ENCODE data around the gene IFIT1B.
A peak's percentile ranks its signal among the peaks of the same experiment; 100 is the strongest.
"Not testable (repeated sequence)": the region's sequence is repeated elsewhere in the genome, so short reads cannot be mapped to it uniquely, and the experiment has no call there.

Gene IFIT1B

GRCh38 chr10:89384474-89385340 lies 6.9 kb downstream of the IFIT1B start:
- DNase-seq, result peak; percentile 83 to 86

DNA sequence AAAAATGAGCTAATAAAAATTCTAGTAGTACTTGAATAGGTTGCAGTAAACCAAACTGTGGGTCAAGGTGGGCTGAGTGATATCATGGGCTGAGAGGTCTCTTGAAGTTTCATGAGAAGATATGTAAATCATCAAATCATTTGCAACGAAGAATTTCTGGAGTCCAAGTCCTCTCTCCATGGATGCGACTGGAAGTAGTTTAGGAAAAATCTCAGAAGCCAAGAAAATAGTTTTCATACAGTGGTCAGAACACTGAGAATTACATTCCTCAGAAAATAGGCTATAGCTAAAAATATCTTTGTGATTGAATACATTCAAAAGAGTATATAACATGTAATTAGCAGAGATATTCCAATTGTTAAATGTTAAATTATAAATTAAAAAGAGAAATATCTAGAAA lies 10.9 kb downstream of the IFIT1B start:
- DNase-seq, result no peak

DNA sequence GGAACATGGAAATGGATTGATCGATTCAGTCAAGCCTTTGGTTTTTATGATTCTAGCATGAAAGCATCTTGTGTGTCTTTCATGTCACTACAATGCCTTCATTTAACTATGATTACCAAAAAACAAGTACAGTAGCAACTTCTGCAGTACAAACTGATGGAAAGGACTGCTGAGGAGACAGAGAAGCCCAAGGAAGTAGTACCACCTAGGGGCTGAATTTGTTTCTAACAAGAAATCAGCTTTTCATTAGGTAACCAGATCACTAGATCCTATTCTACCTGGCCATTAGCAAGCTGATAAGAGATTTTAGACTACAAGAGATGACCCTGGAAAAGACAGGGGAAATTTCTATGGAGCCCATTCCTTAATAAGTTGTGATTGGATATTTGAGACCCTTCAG lies 11.4 kb downstream of the IFIT1B start:
- peak; percentile 22 to 27 for DNase-seq

DNA sequence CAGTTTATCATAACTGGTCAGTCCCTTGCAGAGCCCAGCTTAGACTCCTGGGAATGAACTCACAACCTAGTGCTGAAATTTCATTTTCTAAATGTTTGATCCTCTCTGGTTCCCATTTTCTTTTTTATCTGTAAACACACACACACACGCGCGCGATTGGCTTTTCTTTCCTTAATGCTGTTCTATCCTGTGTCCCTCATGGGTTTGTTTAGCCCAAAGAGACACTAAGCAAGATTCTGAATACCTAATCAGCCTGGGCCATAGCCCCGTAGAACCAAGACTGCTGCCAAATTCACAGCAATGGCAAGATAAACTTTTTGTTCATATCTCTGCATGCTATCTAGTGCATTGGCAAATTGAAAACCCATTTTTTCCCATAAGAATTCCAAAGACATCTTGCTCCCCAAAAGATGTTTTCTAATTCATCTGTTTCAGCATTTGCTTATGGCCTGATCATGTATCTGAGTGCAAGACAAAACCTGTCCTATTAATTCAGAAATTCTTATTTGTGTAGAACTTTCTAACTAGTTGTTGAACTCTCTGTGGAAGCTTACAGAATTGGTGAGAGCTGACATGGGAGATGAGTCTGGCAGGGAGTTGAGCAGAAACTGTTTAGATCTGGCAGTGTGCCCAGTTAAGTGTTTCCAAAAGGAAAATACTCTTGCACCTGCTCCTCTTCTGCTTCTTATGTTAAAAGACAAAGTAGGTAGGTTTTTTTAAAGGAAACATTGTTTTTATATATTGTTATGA lies 12.8 kb downstream of the IFIT1B start:
- DNase-seq, result no peak

- DNase-seq, result not testable (repeated sequence)
Measured at GRCh38 chr10:89391226-89391576, 13.3 kb downstream of the IFIT1B start.

DNA sequence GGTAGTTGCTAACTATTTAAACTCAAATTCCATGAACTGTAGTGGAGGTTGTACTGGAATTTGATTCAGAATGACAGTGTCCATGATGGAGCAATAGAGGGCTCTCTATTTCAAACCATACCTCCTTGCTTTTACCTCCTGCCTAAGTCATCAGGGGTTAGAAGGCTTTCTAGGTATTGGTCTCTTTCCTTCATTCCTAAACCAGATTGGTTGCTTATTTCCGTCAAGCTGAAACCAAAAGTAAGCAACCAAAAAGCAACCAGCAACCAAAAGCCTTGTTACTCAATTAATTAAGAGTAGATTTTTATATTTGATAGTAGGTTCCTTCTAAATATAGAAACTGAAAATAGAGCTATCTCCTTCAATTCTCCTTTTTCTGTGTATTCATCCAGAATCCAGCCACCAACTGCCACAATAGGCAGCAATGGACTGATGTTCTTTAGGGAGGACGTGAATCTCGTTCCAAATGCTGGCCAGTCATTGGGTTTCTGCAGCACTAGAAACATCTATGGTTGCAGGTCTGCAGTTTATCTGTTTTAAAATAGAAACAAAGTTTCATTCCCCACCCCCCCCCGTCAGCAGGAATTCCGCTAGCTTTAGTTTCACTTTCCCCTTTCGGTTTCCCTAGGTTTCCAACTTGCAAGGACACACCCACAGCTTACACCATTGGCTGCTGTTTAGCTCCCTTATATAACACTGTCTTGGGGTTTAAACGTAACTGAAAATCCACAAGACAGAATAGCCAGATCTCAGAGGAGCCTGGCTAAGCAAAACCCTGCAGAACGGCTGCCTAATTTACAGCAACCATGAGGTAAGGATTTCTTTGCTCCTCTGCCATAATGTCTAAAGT lies 14.3 kb downstream of the IFIT1B start, which contains the start of gene IFIT1:
Gene IFIT1, plus strand, starts transcription at position 717 of the 850 bp plus-strand sequence. Its CDS starts 90 bp downstream, at position 807.
- peak; percentile 74 to 80 for DNase-seq

- DNase-seq, result peak; percentile 57 to 61
Measured at GRCh38 chr10:89392974-89393373, 15.1 kb downstream of the IFIT1B start.

- no peak for DNase-seq
Measured at GRCh38 chr10:89393898-89394297, 16.0 kb downstream of the IFIT1B start.

DNA sequence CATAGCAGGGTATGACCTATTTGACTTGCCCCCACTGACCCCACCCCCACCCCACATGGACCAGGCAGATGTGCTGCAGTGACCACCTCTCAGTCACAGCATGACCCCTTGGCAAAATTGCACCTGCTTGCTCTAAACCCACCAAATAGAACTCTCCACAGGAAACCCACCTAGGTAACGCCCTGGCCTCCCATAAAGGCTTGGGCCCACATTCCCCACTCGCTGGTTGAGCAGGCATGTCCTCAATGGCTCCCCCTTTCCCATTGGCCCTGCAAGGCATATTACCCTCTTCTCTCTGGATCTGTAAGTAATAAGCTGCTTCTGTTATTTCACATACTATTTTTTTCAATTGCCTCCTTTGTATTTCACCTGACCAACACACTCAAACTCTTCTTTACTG lies 17.3 kb downstream of the IFIT1B start:
- DNase-seq, result no peak

DNA sequence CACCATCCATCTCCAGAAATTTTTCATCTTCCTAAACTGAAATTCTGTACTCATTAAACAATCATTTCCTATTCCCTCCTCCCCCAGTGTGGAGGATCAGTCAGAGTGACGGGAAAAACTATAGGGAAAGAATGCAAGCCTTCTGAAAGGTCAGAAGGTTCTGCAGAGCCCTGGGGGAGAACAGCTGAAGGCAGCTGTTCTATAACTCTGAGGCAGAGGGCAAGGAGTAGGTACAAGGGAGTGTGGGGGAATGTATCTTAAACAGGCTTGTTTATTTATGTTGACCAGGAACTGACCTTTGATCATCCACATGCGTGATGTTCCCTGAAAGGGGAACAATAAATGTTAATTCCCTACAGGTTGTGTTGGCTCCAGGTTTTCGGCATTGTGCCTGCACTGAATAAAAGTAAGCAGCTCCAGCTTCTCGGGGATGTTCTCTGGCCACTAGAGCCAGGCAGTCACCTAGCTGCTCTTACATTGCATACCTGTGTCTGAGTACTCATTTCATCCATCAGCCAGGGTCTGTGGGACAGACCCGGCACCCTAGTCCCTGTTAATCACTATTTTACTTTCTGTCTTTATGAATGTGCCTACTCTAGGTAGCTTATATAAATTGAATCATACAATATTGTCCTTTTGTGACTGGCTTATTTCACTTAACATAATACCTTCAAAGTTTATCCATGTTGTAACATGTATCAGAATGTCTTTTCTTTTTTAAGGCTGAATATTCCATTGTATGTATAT lies 20.3 kb downstream of the IFIT1B start:
- no peak for DNase-seq

- DNase-seq, result peak; percentile 18
Measured at GRCh38 chr10:89399956-89400355, 22.1 kb downstream of the IFIT1B start.

DNA sequence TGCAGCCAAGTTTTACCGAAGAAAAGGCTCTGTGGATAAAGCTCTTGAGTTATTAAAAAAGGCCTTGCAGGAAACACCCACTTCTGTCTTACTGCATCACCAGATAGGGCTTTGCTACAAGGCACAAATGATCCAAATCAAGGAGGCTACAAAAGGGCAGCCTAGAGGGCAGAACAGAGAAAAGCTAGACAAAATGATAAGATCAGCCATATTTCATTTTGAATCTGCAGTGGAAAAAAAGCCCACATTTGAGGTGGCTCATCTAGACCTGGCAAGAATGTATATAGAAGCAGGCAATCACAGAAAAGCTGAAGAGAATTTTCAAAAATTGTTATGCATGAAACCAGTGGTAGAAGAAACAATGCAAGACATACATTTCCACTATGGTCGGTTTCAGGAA lies 25.2 kb downstream of the IFIT1B start:
- no peak for DNase-seq

DNA sequence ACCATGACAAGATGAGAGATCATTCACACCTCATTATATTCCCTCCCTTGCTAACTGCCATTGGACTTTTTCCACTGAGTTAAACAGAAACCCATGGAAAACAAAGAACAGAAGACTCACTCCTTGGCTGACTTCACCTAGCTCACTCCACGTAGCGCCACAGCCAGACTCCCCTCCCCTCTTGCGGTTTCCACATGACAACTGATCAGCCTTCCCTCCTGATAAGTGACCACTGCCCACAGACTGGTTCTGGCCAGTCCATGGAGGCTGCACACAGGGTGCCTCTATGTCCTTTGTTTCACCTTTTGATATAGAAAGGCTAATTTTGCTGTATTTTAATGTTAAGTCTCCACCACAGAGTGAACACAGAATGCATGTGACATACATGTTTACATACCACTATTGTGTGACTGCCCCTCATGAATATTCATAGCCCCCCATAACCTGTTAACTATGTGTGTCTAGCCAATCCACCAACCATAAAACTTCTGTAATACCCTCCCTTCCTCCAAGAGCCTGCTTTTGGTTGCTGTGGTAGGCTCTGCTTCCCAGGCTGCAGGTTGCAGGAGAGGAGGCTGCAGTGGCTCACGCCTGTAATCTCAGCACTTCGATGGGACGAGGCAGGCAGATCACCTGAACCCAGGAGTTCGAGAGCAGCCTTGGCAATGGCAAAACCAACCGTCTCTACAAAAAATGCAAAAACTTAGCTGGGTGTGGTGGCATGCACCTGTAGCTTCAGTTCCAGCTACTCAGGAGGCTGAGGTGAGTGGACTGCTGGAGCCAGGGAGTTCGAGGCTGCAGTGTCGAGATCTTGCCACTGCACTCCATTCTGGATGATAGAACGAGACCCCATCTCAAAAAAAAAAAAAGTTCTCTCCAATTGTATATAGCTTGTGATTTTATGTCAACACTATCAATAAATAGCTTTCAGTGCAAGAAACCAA lies 26.5 kb downstream of the IFIT1B start:
- no peak for DNase-seq

- DNase-seq, result not testable (repeated sequence)
Measured at GRCh38 chr10:89406178-89406577, 28.3 kb downstream of the IFIT1B start.

DNA sequence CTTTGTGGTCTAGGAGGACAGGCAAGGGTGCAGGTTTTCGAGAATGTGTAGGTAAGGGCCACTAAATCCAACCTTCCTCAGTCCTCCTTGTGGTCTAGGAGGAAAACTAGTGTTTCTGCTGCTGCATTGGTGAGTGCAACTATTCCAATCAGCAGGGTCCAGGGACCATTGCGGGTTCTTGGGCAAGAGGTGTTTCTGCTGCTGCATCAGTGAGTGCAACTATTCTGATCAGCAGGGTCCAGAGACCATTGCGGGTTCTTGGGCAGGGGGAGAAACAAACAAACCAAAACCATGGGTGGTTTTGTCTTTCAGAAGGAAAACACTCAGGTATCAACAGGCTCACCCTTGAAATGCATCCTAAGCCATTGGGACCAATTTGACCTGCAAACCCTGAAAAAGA lies 29.9 kb downstream of the IFIT1B start:
- not testable (repeated sequence) for DNase-seq

GRCh38 chr10:89409282-89409681 lies 31.4 kb downstream of the IFIT1B start:
- not testable (repeated sequence) for DNase-seq

- not testable (repeated sequence) for DNase-seq
Measured at GRCh38 chr10:89410551-89410950, 32.7 kb downstream of the IFIT1B start.

DNA sequence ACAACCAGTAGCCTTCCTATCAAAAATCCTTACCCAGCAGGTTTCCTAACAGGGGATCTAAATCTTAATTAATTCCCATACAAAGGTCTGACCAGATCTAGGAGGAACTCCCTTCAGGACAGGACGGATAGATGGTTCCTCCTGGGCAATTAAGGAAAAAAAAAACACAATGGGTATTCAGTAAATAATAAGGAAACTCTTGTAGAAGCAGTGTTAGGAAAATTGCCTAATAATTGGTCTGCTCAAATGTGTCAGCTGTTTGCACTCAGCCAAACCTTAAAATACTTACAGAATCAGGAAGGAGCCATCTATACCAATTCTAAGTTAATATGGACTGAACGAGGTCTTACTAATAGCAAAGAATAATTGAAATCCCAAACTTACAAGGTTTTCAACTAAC lies 33.3 kb downstream of the IFIT1B start:
- not testable (repeated sequence) for DNase-seq

DNA sequence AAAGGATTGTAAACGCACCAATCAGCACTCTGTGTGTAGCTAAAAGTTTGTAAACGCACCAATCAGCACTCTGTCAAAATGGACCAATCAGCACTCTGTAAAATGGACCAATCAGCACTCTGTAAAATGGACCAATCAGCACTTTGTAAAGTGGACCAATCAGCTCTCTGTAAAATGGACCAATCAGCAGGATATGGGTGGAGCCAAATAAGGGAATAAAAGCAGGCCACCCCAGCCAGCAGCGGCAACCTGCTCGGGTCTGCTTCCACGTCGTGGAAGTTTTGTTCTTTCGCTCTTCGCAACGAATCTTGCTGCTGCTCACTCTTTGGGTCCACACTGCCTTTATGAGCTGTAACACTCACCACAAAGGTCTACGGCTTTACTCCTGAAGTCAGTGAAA lies 34.4 kb downstream of the IFIT1B start:
- not testable (repeated sequence) for DNase-seq

DNA sequence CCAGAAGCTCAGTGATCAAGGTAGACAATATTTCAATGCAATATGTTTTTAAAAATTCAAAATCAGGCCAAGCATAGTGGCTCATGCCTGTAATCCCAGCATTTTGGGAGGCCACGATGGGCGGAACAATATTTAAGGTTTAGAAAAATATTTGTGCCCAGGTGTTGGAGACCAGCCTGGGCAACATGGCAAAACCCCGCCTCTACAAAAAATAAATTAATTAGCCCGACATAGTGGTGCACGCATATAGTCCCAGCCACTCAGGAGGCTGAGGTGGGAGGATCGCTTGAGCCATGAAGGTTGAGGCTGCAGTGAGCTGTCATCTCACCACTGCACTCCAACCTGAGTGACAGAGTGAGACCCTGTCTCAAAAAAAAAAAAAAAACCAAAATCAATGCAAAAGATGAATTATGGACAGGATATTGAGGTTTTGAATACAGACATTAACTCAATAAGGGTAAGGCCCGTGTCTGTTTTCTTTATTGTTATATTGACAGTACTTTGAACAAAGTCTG lies 35.6 kb downstream of the IFIT1B start:
- DNase-seq, result no peak
